ENCODE measurements around the gene LEP.

Gene LEP

DNA sequence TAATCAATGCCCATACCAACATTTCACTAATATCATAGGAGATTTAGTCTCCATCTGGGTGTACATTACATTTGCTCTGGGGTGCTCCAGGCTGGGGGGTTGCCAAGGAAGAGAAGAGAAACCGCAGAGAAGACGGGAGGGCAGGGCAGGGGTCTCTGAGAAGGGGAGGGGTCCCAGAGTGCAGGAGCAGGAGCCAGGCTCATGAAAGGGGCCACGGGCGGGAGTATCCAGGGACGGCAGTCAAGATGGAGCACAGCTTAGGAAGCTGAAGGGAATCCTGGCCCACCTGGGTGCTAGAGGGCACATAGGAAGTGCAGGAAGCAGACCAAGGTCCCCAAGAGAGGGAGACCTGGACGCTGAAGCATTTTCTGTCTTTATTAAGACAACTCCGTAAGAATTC is 2.2 kb downstream of the LEP start:
- DNase-seq (ENCODE audit: extremely low read depth, low read depth), result no peak
- TF ChIP-seq, protein P1, sequence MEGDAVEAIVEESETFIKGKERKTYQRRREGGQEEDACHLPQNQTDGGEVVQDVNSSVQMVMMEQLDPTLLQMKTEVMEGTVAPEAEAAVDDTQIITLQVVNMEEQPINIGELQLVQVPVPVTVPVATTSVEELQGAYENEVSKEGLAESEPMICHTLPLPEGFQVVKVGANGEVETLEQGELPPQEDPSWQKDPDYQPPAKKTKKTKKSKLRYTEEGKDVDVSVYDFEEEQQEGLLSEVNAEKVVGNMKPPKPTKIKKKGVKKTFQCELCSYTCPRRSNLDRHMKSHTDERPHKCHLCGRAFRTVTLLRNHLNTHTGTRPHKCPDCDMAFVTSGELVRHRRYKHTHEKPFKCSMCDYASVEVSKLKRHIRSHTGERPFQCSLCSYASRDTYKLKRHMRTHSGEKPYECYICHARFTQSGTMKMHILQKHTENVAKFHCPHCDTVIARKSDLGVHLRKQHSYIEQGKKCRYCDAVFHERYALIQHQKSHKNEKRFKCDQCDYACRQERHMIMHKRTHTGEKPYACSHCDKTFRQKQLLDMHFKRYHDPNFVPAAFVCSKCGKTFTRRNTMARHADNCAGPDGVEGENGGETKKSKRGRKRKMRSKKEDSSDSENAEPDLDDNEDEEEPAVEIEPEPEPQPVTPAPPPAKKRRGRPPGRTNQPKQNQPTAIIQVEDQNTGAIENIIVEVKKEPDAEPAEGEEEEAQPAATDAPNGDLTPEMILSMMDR (IDR thresholded peaks at IDR 0.05; ENCODE audit: low read depth, low read length, missing control alignments), result no peak
- H3K4me3 ChIP-seq (replicated peaks; ENCODE audit: low read depth, low read length), result no peak overlapping the region

GRCh38 chr7:128244861-128245260 is 3.8 kb downstream of the LEP start:
- H3K4me3 ChIP-seq (replicated peaks; ENCODE audit: low read depth, low read length), result no peak overlapping the region
- TF ChIP-seq, protein P1 (IDR thresholded peaks at IDR 0.05; ENCODE audit: low read depth, low read length, missing control alignments), result no peak
- DNase-seq (ENCODE audit: extremely low read depth, low read depth), result no peak

GRCh38 chr7:128247108-128247507 is 6.0 kb downstream of the LEP start:
- no peak overlapping the region for H3K4me3 ChIP-seq (replicated peaks; ENCODE audit: low read depth, low read length)
- no peak for DNase-seq (ENCODE audit: extremely low read depth, low read depth)
- TF ChIP-seq, protein P1 (IDR thresholded peaks at IDR 0.05; ENCODE audit: low read depth, low read length, missing control alignments), result no peak

GRCh38 chr7:128247640-128248194 is 6.6 kb downstream of the LEP start:
- no peak for DNase-seq (ENCODE audit: extremely low read depth, low read depth)
- no peak overlapping the region for H3K4me3 ChIP-seq (replicated peaks; ENCODE audit: low read depth, low read length)
- TF ChIP-seq, protein P1 (IDR thresholded peaks at IDR 0.05; ENCODE audit: low read depth, low read length, missing control alignments), result no peak

GRCh38 chr7:128251337-128251736 is 10.3 kb downstream of the LEP start:
- no peak overlapping the region for H3K4me3 ChIP-seq (replicated peaks; ENCODE audit: low read depth, low read length)
- DNase-seq (ENCODE audit: extremely low read depth, low read depth), result no peak
- TF ChIP-seq, protein P1 (IDR thresholded peaks at IDR 0.05; ENCODE audit: low read depth, low read length, missing control alignments), result no peak

GRCh38 chr7:128253701-128254100 is 12.6 kb downstream of the LEP start:
- TF ChIP-seq, protein P1 (IDR thresholded peaks at IDR 0.05; ENCODE audit: low read depth, low read length, missing control alignments), result no peak
- DNase-seq (ENCODE audit: extremely low read depth, low read depth), result no peak
- no peak overlapping the region for H3K4me3 ChIP-seq (replicated peaks; ENCODE audit: low read depth, low read length)

DNA sequence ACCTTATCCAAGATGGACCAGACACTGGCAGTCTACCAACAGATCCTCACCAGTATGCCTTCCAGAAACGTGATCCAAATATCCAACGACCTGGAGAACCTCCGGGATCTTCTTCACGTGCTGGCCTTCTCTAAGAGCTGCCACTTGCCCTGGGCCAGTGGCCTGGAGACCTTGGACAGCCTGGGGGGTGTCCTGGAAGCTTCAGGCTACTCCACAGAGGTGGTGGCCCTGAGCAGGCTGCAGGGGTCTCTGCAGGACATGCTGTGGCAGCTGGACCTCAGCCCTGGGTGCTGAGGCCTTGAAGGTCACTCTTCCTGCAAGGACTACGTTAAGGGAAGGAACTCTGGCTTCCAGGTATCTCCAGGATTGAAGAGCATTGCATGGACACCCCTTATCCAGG is 13.4 kb downstream of the LEP start:
- no peak overlapping the region for H3K4me3 ChIP-seq (replicated peaks; ENCODE audit: low read depth, low read length)
- DNase-seq (ENCODE audit: extremely low read depth, low read depth), result no peak
- TF ChIP-seq, protein P1 (IDR thresholded peaks at IDR 0.05; ENCODE audit: low read depth, low read length, missing control alignments), result no peak
